ENCODE measurements around the gene SLC25A18.
A peak's percentile ranks its signal among the peaks of the same experiment; 100 is the strongest.

The SLC25A18 gene

DNA sequence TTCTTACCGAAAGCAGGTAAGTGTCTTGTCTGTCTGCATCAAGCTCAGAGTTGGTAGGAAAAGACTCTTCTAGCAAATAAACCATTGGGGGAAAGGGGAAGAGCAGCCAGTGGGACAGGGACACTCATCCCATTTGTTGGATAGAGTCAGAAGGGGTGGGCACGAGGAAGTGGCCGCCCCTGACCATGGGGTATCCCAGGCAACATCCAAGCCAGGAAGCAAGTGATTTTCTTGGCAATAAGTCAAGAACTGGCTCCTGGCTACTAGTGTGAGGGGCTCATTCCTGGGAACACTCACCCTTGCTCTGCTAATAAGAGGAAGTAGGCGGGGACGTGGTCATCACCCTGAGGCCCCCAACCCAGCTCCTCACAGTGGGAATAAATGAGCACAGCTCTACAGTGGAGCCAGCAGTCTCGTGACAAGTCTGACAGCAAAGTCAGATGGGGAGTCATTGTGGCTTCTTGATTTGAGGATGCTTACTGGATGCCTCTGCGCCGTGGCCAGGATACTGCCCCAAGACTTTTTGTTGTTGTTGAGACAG lies 6.7 kb downstream of the SLC25A18 start:
- no peak overlapping the region for H3K4me3 ChIP-seq (replicated peaks in 1 of 2; ENCODE audit: low read depth in 2 of 2, low read length in 2 of 2)
- peak; percentile 48 to 72 for DNase-seq (ENCODE audit: low read depth in 2 of 2)
- TF ChIP-seq, protein P1, sequence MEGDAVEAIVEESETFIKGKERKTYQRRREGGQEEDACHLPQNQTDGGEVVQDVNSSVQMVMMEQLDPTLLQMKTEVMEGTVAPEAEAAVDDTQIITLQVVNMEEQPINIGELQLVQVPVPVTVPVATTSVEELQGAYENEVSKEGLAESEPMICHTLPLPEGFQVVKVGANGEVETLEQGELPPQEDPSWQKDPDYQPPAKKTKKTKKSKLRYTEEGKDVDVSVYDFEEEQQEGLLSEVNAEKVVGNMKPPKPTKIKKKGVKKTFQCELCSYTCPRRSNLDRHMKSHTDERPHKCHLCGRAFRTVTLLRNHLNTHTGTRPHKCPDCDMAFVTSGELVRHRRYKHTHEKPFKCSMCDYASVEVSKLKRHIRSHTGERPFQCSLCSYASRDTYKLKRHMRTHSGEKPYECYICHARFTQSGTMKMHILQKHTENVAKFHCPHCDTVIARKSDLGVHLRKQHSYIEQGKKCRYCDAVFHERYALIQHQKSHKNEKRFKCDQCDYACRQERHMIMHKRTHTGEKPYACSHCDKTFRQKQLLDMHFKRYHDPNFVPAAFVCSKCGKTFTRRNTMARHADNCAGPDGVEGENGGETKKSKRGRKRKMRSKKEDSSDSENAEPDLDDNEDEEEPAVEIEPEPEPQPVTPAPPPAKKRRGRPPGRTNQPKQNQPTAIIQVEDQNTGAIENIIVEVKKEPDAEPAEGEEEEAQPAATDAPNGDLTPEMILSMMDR (IDR thresholded peaks at IDR 0.05; ENCODE audit: low read depth, low read length) = no peak

DNA sequence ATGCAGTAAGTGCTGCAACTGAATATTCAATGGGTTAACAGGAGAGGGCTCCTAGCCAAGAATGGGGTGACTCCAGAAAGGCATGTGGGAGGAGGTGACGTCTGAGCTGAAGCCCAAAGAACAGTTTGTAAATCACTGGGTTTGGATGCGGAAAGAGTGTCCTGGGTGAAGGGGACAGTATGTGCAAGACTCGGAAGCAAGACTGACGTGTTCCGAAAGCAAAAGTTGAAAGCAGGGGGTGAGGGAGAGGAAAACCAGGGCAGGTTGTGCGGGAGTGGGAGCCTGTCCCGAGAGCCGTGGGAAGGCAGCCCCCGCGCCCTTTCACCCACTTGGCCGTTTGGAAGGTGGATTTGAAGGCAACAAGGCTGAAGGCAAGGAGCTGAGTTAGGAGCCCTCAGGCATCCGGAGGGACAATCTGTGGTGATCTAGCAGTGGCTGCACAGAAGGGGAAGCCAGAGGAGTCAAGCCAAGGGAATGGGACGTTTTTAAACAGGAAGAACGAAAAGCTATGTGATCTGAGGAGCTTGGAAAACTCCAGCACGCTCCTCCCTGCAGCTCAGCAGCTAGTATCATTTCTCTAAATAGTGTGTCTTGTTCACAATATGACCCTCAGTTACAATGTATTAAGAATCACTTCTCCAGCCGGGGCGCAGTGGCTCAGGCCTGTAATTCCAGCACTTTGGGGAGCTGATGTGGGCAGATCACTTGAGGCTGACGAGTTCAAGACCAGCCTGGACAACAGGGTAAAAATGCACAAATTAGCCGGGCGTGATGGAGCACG lies 7.7 kb downstream of the SLC25A18 start:
- peak; percentile 95 to 97 for DNase-seq (ENCODE audit: low read depth in 2 of 2)
- TF ChIP-seq, protein P1 (IDR thresholded peaks at IDR 0.05; ENCODE audit: low read depth, low read length) = no peak
- H3K4me3 ChIP-seq (replicated peaks in 1 of 2; ENCODE audit: low read depth in 2 of 2, low read length in 2 of 2) = peak overlapping the region; percentile 29 to 46

DNA sequence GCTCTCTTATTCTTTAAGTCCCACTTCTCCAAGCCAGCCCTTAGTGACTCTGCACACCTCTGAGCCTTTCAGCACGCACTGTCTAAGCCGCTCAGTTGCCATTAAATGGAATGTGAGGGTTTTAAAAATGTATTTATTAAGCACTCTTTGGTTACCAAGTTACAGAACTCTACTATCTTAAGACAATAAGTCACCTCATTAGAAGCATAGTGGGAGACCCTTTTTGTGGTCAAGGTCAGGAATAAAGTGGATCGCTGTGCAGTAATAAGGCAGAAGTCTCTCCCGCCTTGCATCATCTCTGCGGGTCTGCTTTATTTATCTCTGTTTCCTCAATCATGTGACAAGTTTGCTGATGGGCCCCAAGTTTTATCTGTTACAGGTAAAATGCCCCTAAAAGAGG lies 11.9 kb downstream of the SLC25A18 start:
- no peak overlapping the region for H3K4me3 ChIP-seq (replicated peaks in 1 of 2; ENCODE audit: low read depth in 2 of 2, low read length in 2 of 2)
- TF ChIP-seq, protein P1 (IDR thresholded peaks at IDR 0.05; ENCODE audit: low read depth, low read length) = no peak
- no peak for DNase-seq (ENCODE audit: low read depth in 2 of 2)

DNA sequence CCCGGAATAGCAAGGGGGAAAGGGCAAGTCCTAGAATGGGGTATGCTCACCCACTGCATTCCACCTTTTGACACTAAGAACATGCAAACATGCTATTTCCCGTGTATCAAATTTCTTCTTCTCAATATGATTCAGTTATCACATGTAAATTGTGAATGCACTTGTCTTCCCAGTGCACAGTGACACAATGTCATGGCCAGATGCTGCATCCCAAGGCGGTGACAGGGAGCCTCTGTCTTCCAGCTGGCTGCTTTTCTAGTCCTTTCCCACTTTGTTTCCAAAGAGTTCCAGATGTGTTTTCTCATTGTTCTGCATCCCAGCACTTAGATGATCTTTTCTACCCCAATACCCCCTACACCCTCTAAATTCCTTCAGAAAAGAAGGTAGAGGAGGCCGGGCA lies 12.4 kb downstream of the SLC25A18 start:
- TF ChIP-seq, protein P1 (IDR thresholded peaks at IDR 0.05; ENCODE audit: low read depth, low read length) = no peak
- no peak for DNase-seq (ENCODE audit: low read depth in 2 of 2)
- no peak overlapping the region for H3K4me3 ChIP-seq (replicated peaks in 1 of 2; ENCODE audit: low read depth in 2 of 2, low read length in 2 of 2)

DNA sequence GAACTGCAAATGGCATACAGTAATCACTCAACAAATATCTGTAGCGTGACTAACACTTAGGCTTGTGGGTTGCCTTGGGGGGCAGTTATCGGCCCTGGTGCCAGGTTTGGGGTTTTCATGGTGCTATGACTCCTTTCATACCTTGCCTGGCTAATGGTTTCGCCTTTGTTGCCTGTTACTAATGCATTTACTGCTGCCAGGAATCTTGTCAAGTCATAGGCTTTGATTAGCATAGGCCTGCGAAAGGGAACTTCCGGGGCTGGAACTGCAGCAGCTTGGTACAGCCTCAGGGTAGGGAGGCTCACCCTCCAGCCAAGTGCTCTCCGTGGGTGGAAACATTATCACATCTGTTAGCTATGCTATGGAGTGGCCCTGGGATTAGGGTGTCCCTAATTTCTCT lies 13.2 kb downstream of the SLC25A18 start:
- H3K4me3 ChIP-seq (replicated peaks in 1 of 2; ENCODE audit: low read depth in 2 of 2, low read length in 2 of 2) = no peak overlapping the region
- TF ChIP-seq, protein P1 (IDR thresholded peaks at IDR 0.05; ENCODE audit: low read depth, low read length) = no peak
- peak; percentile 89 to 90 for DNase-seq (ENCODE audit: low read depth in 2 of 2)

DNA sequence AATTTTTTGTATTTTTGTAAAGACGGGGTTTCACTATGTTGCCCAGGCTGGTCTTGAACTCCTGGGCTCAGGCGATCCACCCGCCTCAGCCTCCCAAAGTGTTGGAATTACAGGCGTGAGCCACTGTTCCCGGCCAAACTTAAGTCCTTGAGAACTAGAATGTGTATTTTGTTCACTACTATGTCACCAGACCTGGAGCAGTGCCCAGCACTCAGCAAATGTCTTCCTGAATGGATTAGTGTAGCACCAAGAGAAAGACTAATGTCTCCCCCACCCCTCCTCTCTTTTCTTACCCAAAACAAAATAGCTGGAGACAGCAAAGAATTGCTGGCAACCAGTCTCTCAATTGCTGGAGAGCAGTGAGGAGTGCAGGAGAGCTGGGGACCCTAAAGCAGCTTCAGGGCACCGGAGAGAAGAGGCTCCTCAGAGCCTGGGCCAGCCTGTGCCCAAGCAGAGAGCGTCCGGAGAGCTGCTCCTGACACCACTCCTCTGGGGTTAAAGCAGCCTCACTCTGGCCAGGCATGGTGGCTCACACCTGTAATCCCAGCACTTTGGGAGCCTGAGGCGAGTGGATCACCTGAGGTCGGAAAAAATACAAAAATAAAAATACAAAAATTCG lies 14.9 kb downstream of the SLC25A18 start:
- no peak overlapping the region for H3K4me3 ChIP-seq (replicated peaks in 1 of 2; ENCODE audit: low read depth in 2 of 2, low read length in 2 of 2)
- TF ChIP-seq, protein P1 (IDR thresholded peaks at IDR 0.05; ENCODE audit: low read depth, low read length) = no peak
- DNase-seq (ENCODE audit: low read depth in 2 of 2) = peak; percentile 62 to 68
